Panc1 (cell line): ENCODE data around the gene CLASRP. TPM values are rescaled to one million over a fixed set of nuclear protein-coding genes. Genes with fewer than 3 reads are reported as not detected.

ENCODE experiments used
- ATAC-seq: fragments of 200-7000 bp; cut with Tn5 transposase; 2 replicates; pipeline ENCODE4 v1.9.1; 2020; ENCODE audit warnings: mild to moderate bottlenecking, moderate library complexity
- Bru-seq: library from RNA; stranded (reverse); fragments of 400-500 nt; gene quantifications from one replicate; lab custom pipeline; 2021; lab: Mats Ljungman, UMichigan
- BruChase-seq, 2 experiments: library from RNA; stranded (reverse); fragments of 400-500 nt; gene quantifications; one replicate each; lab custom pipeline; 2021; lab: Mats Ljungman, UMichigan
- BruUV-seq: library from RNA; stranded (reverse); fragments of 400-500 nt; replicated peaks from 2 replicates; lab custom pipeline; 2021; lab: Mats Ljungman, UMichigan
- CTCF ChIA-PET: fragments of 300-600 bp; sonication (Branson Sonifier 250); formaldehyde crosslinking; loops from one replicate; lab custom pipeline; 2022; ENCODE audit warnings: antibody characterized with exemption; lab: Charles Lee
- POLR2A ChIA-PET: fragments of 300-600 bp; sonication (Branson Sonifier 250); formaldehyde crosslinking; loops from one replicate; lab custom pipeline; 2022; ENCODE audit warnings: antibody characterized with exemption; lab: Charles Lee
- DNase-seq: peaks from one replicate; pipeline ENCODE4 v3.0.0-alpha.2; 2010; ENCODE audit warnings: low read depth, low spot score
- H3K27ac ChIP-seq: 2 replicates; pipeline ENCODE4 v1.5.1; 2011; ENCODE audit warnings: mild to moderate bottlenecking, low read length, inconsistent platforms
- H3K27me3 ChIP-seq: fragments of 200-500 bp; sonication (Bioruptor generic); 2 replicates; pipeline ENCODE4 v1.6.0; 2014; ENCODE audit warnings: low read length, inconsistent platforms; ENCODE audit not compliant: control insufficient read depth, insufficient read depth
- H3K36me3 ChIP-seq: fragments of 200-500 bp; sonication (Bioruptor generic); 2 replicates; pipeline ENCODE4 v1.5.1; 2014; ENCODE audit warnings: inconsistent platforms, mild to moderate bottlenecking, low read length, moderate library complexity; ENCODE audit not compliant: control insufficient read depth, insufficient read depth
- H3K4me1 ChIP-seq: 2 replicates; pipeline ENCODE4 v1.5.1; 2011; ENCODE audit warnings: inconsistent platforms, mild to moderate bottlenecking, low read length, moderate library complexity; ENCODE audit not compliant: control insufficient read depth, insufficient read depth
- H3K4me3 ChIP-seq, 2 experiments: 2 replicates each; pipeline ENCODE4 v1.5.1; 2011 to 2012; ENCODE audit warnings: low read depth in 2 of 2, low read length in 2 of 2, mild to moderate bottlenecking in 2 of 2, inconsistent platforms in 1 of 2, moderate library complexity in 1 of 2
- H3K9me3 ChIP-seq: fragments of 200-500 bp; sonication (Bioruptor generic); 2 replicates; pipeline ENCODE4 v1.5.1; 2014; ENCODE audit warnings: low read depth, mild to moderate bottlenecking, inconsistent platforms, low read length, moderate library complexity; ENCODE audit not compliant: control insufficient read depth, insufficient read depth
- POLR2AphosphoS5 ChIP-seq: IDR thresholded peaks from 2 replicates; pipeline ENCODE4 v1.6.1; 2012; ENCODE audit warnings: mild to moderate bottlenecking, low read depth, low read length, moderate library complexity
- SIN3A ChIP-seq: IDR thresholded peaks from 2 replicates; pipeline ENCODE4 v1.6.1; 2012; ENCODE audit warnings: low read depth, mild to moderate bottlenecking, low read length, moderate library complexity, borderline replicate concordance; ENCODE audit not compliant: insufficient read depth
- TCF7L2 ChIP-seq: IDR thresholded peaks from 2 replicates; pipeline ENCODE4 v1.6.1; 2011; ENCODE audit warnings: mild to moderate bottlenecking, low read depth, low read length, inconsistent platforms
- in situ Hi-C: cut with HindIII; loops from 2 replicates; pipeline ENCODE4 v1.10.0; 2016; ENCODE audit warnings: low sequenced_read_pairs, low pct_unique_long_range_greater_than_20kb
- intact Hi-C: fragments of 100-400 bp; cut with micrococcal nuclease; formaldehyde crosslinking; loops from one replicate; pipeline ENCODE4 v1.10.0; 2022; ENCODE audit not compliant: unreplicated experiment
- long read RNA-seq: library from polyadenylated mRNA; unstranded; transcript quantifications from one replicate; pipeline ENCODE4 v2.0.0, GENCODE V29; 2021; ENCODE audit not compliant: unreplicated experiment
- polyA plus RNA-seq: library from polyadenylated mRNA; unstranded; fragments of >200 nt; gene quantifications from one replicate; pipeline ENCODE4 v1.2.1, GENCODE V29; 2012; ENCODE audit warnings: missing spikeins; ENCODE audit not compliant: insufficient read length
- total RNA-seq: library from RNA; stranded (reverse); gene quantifications from one replicate; pipeline ENCODE4 v1.2.1, GENCODE V29; 2021; ENCODE audit not compliant: unreplicated experiment
- TF ChIP-seq, protein P1 (sequence below): fragments of 450-650 bp; IDR thresholded peaks from 2 replicates; pipeline ENCODE4 v1.5.1; 2017; ENCODE audit warnings: mild to moderate bottlenecking
- TF ChIP-seq, protein P2 (sequence below), 2 experiments: IDR thresholded peaks; 2 replicates each; pipeline ENCODE4 v1.6.1; 2011 to 2012; ENCODE audit warnings: low read depth in 2 of 2, control low read depth in 1 of 2, low read length in 1 of 2, mild to moderate bottlenecking in 1 of 2, moderate library complexity in 1 of 2; ENCODE audit not compliant: insufficient read depth in 1 of 2

The CLASRP gene, protein sequence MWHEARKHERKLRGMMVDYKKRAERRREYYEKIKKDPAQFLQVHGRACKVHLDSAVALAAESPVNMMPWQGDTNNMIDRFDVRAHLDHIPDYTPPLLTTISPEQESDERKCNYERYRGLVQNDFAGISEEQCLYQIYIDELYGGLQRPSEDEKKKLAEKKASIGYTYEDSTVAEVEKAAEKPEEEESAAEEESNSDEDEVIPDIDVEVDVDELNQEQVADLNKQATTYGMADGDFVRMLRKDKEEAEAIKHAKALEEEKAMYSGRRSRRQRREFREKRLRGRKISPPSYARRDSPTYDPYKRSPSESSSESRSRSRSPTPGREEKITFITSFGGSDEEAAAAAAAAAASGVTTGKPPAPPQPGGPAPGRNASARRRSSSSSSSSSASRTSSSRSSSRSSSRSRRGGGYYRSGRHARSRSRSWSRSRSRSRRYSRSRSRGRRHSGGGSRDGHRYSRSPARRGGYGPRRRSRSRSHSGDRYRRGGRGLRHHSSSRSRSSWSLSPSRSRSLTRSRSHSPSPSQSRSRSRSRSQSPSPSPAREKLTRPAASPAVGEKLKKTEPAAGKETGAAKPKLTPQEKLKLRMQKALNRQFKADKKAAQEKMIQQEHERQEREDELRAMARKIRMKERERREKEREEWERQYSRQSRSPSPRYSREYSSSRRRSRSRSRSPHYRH
- 72.4 TPM for total RNA-seq
- polyA plus RNA-seq = 67.6 TPM
- Bru-seq, nascent RNA = percentile 72 among the genes with signal in this experiment
- percentile 67 among the genes with signal in this experiment for BruChase-seq, experiment 1, labeled RNA remaining after a 2-hour chase
- percentile 75 among the genes with signal in this experiment for BruChase-seq, experiment 2, labeled RNA remaining after a 6-hour chase
- long read RNA-seq, transcript CLASRP-201 (21 exons, 2,234 nt) = major isoform, 7 of 45 reads
- long read RNA-seq, partial matches to known transcripts = 8 of 45 reads
- long read RNA-seq, other reads (novel, unspliced or antisense) = 25 of 45 reads

DNA sequence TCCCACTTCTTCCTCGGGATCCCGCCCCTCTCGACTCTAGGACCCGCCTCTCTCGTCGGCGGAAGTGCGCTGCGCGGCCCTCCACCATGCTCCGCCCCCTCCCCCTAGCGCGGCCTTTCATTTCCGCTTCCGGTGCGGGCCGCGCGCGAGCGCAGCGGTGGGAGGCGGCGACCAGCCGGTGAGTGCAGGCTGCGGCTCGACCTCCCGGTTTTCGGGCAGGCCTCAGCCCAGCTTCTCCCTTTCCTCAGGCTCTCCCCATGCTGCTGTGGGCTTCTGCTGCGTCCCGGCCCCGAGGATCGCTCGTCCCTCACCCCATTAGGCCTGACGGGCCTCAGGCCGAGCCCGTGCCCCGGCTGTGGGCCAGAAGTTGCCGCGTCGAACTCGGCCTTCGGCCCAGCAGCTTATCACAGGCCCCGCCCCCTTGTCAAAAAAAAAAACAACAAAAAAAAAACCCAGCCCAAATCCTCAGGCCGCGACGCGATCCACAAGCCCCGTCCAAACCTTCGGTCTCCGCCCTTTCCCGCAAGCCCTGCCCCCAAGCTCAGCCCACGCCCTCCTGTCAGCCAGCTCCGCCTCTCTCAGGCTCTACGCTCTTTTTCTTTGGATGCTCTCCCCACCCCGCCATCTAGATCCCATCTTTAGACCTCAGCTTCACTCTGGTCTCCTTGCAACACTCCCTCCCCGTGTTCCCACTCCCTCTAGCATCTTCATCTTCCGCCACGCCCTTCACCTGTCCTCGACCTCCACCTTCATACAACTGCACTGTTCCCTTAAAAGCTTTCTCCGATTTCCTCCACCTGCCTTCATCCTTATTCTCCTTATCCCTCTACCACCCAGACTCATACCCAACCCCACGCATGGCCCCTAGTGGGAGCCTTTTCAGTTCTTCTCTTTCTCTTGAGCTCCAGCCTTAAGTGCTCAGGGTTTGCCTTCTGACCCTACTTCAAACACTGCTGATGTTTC, at the start of gene CLASRP:
Gene CLASRP, plus strand, starts transcription at position 115 of the 963 bp plus-strand sequence. CDS start 1,168 bp downstream, outside the sequence.
- BruUV-seq = no TSS peak
- Histone ChIP-seq H3K27me3 (no peaks in the 10 kb centered on the region), H3K4me3 (peak within 1 kb of the TSS; percentile 83), H3K36me3 (peaks cover 5% of the 10 kb centered on the region), H3K4me1 (peaks cover 6% of the 10 kb centered on the region; the same call in 1 of the 2 replicates), H3K9me3 (no peaks in the 10 kb centered on the region), H3K27ac (peak within 1 kb of the TSS; percentile 86)
- TF ChIP-seq, protein P1, sequence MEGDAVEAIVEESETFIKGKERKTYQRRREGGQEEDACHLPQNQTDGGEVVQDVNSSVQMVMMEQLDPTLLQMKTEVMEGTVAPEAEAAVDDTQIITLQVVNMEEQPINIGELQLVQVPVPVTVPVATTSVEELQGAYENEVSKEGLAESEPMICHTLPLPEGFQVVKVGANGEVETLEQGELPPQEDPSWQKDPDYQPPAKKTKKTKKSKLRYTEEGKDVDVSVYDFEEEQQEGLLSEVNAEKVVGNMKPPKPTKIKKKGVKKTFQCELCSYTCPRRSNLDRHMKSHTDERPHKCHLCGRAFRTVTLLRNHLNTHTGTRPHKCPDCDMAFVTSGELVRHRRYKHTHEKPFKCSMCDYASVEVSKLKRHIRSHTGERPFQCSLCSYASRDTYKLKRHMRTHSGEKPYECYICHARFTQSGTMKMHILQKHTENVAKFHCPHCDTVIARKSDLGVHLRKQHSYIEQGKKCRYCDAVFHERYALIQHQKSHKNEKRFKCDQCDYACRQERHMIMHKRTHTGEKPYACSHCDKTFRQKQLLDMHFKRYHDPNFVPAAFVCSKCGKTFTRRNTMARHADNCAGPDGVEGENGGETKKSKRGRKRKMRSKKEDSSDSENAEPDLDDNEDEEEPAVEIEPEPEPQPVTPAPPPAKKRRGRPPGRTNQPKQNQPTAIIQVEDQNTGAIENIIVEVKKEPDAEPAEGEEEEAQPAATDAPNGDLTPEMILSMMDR = no peak
- TF ChIP-seq TCF7L2 (no peak), SIN3A (no peak), POLR2AphosphoS5 (peak; percentile 87)
- TF ChIP-seq, protein P2, sequence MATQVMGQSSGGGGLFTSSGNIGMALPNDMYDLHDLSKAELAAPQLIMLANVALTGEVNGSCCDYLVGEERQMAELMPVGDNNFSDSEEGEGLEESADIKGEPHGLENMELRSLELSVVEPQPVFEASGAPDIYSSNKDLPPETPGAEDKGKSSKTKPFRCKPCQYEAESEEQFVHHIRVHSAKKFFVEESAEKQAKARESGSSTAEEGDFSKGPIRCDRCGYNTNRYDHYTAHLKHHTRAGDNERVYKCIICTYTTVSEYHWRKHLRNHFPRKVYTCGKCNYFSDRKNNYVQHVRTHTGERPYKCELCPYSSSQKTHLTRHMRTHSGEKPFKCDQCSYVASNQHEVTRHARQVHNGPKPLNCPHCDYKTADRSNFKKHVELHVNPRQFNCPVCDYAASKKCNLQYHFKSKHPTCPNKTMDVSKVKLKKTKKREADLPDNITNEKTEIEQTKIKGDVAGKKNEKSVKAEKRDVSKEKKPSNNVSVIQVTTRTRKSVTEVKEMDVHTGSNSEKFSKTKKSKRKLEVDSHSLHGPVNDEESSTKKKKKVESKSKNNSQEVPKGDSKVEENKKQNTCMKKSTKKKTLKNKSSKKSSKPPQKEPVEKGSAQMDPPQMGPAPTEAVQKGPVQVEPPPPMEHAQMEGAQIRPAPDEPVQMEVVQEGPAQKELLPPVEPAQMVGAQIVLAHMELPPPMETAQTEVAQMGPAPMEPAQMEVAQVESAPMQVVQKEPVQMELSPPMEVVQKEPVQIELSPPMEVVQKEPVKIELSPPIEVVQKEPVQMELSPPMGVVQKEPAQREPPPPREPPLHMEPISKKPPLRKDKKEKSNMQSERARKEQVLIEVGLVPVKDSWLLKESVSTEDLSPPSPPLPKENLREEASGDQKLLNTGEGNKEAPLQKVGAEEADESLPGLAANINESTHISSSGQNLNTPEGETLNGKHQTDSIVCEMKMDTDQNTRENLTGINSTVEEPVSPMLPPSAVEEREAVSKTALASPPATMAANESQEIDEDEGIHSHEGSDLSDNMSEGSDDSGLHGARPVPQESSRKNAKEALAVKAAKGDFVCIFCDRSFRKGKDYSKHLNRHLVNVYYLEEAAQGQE (IDR thresholded peaks at IDR 0.05; ENCODE audit: insufficient read depth in 1 of 2, low read depth in 2 of 2, low read length in 1 of 2) = no peak
- peak; percentile 99 for ATAC-seq
- DNase-seq = no peak
- in situ Hi-C loops (no loop called here), intact Hi-C loops (no loop called here)
- POLR2A ChIA-PET = interaction anchor here (0.5 to 0.7 kb wide), 3 partner anchors 36 to 1558 kb away, joined by 4 to 7 read pairs (median 5); no protein-coding TSS in a partner anchor
- CTCF ChIA-PET = interaction anchor here (1.9 kb wide), 1 partner anchor 21 kb away, joined by 4 read pairs; no protein-coding TSS in a partner anchor
